ENCODE data around the gene PIK3R1.

GRCh38 chr5:68255305-68256120 lies 40.0 kb downstream of the PIK3R1 start:
- TF ChIP-seq REST (IDR thresholded peaks at IDR 0.05; ENCODE audit: unreplicated experiment) (no peak), STAT1 (IDR thresholded peaks at IDR 0.05; ENCODE audit: unreplicated experiment) (no peak), EZH2phosphoT487 (IDR thresholded peaks at IDR 0.05; ENCODE audit: unreplicated experiment) (no peak)
- TF ChIP-seq, protein P1, sequence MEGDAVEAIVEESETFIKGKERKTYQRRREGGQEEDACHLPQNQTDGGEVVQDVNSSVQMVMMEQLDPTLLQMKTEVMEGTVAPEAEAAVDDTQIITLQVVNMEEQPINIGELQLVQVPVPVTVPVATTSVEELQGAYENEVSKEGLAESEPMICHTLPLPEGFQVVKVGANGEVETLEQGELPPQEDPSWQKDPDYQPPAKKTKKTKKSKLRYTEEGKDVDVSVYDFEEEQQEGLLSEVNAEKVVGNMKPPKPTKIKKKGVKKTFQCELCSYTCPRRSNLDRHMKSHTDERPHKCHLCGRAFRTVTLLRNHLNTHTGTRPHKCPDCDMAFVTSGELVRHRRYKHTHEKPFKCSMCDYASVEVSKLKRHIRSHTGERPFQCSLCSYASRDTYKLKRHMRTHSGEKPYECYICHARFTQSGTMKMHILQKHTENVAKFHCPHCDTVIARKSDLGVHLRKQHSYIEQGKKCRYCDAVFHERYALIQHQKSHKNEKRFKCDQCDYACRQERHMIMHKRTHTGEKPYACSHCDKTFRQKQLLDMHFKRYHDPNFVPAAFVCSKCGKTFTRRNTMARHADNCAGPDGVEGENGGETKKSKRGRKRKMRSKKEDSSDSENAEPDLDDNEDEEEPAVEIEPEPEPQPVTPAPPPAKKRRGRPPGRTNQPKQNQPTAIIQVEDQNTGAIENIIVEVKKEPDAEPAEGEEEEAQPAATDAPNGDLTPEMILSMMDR (conservative IDR thresholded peaks at IDR 0.05; ENCODE audit: low read depth in 2 of 2): no peak
